GM18909 (cell line): Measurements from ENCODE around the gene MARK2.

Experiments
- ATAC-seq: cut with Tn5 transposase; IDR thresholded peaks from one replicate; pipeline ENCODE4 v1.9.1; 2021; ENCODE audit warnings: mild to moderate bottlenecking; ENCODE audit not compliant: unreplicated experiment, poor library complexity

Gene MARK2

DNA sequence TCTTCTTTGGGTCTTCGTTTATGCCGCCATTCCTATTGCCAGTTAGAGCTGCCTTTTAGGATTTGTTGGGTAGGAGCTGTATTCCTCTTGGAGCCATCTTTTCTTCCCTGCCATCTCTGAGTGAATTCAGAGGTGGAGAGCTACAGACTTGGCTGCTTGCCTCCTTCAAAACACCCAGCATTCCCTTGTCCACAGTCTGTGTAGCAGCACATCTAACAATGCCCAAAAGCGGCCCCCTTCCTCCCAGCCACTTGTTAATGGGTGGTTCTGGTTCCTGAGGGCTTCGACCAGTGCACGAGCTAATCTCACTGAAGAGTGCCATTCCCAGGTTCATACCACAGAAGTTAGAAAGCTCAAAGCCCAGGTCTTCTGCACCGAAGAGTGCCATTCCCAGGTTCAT, 37.7 kb downstream of the MARK2 start:
- ATAC-seq, result no peak

DNA sequence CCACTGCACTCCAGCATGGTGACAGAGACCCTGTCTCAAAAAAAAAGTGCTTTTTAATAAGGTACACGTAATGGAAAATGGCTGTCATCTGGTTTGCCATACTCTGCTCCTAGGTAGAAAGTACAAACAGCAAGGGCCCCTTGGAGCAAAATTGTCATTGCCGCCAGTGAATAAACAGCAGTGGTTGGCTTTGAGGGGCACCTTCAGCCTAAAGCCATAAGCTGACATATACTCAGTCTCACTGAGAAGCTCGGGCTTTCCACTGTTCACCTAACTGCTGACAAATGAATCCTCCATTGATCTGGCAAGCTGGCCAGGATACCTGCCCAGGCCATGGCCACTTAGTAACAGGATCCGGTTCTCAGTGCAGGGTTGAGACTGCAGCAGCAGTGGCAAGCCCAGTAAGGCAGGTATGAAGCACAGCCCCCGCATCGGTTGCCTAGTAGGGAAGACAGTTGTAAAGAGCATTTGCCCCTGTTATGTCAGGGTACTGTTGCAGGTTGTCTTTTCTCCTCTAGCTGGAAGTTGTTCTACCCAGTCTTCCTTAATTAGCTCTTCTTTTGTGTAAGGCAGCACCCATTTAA, 38.8 kb downstream of the MARK2 start:
- no peak for ATAC-seq

DNA sequence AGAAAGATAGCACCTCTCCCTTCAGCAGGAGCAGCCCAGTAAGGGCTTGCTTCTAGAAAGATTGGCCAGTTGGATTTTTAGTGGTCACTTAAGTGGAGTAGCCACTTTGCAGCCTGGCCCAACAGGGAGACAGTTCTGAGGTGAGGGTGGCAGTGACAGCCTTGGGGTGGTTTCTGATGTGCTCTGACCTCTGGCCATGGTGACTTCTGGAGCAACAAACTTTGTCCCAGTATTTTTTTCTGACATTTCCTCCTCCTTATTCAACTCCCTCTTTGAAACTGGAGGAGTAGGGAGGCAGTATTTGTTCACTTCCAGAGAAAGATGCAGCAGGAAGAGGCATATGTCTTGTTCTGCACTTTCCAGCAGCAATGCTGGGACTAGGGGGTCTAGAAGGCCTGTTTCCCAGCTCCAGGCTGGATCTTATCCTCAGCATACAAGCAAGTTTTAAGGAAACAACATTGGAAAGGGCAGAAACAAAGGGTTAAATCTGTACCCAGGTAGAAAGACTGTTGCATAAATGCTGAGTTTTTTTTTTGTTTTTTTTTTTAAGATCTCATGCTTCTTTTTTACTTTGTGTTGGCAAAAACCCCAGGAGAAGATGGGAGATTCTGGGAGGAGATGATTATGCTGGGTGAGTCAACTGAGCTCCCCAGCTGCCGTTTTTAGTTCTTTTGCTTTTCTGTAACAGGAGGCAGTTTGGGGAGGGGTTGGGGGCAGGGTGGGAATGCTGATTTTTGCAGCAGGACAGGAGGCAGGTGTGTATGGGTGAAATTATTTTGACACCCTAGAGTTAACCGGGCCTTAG, 40.9 kb downstream of the MARK2 start:
- no peak for ATAC-seq

DNA sequence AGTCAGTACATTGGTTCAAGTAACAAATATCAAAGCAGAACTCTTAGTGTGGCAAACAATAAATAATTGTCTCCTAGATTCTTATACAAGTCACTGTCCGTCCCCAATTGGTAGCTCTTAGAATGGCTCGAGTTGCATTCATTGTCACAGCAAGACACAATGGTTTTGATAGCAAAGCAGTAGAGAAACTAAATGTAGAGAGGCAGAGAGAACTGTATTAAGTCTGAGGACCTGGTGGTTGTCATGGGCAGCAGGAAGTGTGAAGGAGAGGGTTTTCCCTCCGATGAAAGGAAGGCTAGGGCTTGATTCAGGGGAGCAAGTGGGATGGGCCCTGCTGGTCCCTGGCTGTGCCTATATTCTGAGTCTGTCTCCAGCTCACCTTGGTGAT, 41.5 kb downstream of the MARK2 start:
- ATAC-seq, result no peak

DNA sequence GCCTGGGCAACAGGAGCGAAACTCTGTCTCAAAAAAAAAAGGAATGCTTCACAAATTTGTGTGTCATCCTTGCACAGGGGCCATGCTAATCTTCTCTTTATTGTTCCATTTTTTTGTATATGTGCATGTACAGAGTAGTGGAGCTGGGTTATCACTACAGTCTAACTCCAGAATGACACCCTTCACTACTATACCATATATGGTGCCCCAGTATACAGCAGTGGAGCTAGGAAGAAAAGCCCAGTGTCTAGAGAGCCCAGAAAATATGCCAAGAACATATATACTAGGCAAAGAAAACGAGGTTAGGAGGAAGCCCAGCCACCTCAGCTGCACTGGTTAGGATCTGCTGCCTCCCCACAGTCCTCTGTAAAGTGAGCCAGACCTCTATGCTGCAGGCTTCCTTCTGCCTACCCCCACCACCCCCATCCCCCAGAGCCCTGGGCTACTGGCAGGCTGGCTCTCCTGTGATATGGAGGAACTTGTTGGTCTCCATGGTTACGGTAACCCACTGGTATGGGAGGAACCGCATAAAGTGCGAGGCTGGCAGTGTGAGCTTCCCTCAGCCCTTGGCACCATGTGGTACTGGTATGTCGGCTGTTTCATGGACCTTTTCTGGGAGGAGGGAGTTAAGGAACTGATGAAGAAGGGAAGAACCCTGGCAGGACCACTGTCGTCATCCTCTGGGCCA, 43.8 kb downstream of the MARK2 start:
- ATAC-seq, result no peak

DNA sequence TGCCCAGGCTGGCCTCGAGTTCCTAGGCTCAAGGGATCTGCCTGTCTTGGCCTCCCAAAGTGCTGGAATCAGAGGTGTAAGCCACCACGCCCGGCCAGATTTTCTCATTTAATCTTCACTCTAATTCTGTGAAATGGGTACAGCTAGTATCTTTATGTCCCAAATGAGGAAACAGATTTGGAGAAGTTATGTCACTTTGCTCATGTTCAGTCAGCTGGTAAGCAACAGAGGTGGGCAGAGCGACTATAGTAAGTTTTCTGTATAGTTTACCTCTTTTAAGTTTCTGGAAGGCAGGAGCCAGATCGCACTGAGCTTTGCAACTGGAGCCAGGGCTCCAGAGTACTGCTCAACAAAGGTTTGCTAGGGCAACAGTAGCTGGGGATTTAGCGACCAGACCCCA, 44.9 kb downstream of the MARK2 start:
- ATAC-seq, result no peak

DNA sequence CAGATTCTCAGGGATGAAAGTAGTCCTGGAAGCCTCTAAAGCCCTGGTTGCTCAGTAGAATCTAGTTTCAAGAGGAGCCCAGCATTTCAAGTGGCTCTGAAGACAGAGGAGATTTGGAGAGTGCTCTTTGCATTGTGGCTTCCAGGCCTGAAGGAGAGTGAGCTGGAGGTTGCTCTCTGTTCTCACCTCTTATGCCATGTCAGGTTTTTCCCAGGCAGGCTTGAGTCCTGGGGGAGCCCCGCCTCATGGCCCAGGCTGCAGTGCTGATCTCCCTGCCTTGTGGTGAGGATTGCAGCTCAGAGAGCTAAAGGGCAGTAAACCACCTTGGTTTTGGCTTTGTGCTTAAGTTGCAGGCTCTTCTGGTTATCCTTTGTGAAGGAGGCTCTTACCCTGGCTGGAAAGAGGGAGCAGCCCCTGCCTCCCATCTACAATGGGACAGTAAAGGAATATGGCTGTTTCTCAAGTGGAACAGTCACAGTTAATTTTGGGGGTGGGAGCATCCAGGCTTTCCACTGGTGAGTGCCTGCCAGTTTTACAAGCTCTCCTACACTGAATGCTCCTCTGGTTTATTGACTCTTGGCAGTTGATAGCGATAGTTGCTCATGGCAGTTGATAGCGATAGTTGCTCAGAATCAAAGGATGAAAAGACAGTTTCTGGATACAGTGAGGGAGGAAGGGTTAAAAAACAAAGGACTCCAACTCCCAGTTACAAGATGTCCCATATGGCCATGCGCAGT, 45.5 kb downstream of the MARK2 start:
- ATAC-seq, result no peak

DNA sequence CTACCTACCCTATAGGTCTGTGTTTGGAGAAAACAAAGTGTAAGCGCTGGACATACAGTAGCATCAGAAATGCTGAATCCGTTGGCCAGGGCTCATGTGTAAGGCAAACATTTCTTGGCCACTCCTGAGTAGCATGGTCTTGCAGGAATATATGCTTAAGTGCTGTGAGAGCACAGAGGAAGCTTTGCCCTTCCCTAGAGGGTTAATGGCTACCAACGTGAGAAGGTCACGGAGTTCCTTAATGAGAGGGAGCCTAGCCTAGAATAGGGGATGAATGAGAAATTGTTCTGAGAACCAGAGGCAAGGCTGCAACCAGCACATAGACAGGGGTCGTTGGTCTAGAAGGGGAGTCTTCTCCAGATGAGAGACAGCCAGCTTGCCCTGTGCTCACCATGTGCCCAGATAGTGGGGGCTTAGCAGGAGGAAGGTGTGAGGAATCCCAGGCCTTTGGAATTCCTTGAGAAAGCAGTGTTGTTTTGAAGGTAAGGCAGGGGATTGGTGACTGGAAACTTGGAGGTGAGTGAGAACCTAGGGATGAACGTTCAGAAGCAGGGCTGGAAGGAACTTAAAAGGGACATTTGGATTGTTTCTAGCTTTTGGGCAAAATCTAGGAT, 48.6 kb downstream of the MARK2 start:
- ATAC-seq, result no peak

DNA sequence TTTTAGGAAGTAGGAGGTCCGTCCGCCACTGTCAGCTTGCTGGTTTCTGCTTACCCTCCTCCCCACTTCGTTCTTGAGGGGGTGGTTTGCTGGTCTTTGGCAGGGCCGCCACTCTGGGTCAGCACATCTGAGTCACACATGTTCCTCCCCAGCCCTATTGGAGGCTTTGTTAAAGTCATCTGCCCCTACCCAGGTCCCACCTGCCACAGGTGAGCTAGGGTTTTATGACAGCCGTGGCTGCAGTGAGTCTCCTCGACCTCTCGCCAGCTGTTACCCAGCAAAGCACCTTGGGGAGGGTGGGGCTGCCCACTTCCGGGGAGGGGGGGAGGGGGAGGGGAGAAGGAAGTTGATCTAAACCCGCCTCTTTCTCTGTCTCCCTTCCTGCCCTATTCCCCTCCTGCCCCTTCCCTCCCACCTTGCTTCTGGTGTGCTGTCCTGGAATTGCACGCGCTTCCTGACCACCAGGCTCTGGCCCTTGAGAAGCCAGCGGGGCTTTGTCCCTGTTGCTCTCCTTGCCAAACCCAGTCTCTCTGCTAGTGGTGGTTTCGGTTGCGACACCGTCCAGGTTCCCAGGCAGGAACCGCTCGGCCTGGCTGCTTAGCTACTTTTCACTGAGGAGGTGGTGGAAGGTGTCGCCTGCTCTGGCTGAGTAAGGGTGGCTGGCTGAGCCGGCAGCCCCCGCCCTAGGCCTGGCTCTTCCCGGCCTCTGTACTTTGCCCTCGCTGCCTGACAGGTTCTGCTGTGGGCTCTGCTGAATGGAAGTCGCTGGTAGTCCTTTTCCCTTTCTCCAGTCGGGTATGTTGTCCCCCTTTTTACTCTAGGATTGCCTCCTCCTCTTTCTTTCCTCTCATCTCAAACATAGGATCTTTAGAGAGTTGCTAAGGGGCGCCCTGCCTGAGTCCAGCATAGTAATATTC, 49.5 kb downstream of the MARK2 start:
- ATAC-seq, result peak; percentile 69

DNA sequence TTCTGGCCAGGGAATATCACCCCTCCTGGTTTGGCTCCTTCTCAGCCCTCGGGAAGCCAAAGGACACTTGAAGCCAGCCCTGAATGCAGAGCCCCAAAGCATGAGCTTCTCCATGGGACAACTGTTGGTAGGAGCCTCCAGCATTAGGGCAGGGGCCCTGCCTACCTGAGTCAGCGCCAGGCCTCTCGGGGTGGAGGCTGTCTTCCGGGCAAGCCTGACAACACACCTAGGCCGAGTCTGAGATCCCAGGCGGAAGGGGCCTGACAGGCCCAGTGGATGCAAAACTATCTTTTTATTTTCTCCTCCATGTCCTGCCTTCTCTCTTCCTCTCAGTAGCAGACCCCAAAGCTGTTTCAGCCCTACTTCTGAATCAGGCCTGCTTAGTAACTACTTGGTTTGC, 50.4 kb downstream of the MARK2 start:
- ATAC-seq, result no peak

DNA sequence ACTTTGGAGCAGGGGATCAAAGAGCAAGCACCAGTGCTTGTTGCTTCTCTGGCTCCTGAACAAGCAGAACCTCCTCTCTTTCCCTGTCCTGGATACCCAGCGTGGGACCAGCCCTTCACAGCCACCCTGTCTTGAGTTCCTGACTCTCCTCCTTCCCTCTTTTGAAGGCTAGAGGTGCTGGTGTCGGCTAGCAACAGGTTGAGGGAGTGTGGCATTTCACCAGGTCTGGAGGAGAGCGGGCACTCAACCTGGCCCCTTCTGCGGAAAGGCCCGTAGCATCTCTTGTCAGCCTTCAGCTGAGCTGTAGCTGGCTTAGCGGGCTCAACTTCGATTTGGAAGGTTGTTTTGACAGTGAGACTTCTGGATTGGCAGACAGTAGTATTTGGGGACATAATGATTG, 51.5 kb downstream of the MARK2 start:
- ATAC-seq, result no peak

DNA sequence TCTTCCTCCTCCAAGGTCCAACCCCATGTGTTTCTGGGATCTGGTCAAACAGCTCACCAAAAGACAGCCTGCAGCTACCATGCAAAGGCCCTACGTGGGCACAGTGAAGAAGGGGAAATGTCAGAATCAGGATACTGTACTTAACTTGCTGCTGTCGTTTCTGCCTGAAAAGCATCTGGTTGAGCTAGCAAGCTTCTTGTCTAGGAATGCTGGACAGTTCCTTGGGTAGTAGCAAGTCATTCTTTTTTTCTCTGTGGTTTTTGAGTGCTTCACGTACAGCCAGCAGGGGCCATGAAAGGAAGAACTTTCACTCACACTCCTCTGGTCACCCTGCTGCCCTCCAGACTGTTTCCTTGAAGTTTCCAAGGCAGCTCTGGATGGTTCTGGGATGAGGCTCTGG, 53.3 kb downstream of the MARK2 start:
- ATAC-seq, result no peak

DNA sequence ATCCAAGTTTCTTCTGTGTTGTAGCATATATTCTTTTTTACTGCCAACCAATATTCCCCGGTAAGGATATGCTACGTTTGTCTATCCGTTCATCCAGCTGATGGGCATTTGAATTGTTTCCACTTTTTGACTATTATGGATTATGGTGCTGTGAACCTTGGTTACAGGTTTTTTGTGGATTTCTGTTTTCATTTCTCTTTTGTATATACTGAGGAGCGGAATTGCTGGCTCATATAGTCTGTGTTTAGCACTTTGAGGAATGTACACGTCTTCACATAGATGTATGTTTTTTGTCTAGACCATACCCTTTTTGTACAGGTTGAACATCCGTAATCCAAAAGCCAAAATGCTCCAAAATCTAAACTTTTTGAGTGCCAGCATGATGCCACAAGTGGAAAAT, 54.4 kb downstream of the MARK2 start:
- no peak for ATAC-seq

DNA sequence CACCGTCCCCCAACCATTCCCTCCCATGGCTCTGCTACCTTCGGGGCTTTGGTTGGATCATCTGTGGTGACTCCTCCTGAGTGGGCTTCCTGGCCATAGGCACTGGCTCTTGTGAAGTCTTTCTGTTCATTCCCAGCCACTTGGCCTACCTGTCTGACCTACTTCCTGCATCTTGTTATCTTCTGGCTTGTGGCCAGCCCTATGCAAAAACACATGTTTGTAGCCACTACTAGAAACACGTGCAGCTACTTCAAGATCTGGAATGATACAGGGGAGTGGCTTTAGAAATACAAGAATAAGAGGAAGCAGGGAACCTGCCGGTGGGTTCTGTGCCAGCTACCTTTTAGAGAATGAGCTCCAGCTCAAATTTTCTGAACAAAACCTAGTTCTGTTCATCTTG, 57.2 kb downstream of the MARK2 start:
- no peak for ATAC-seq

DNA sequence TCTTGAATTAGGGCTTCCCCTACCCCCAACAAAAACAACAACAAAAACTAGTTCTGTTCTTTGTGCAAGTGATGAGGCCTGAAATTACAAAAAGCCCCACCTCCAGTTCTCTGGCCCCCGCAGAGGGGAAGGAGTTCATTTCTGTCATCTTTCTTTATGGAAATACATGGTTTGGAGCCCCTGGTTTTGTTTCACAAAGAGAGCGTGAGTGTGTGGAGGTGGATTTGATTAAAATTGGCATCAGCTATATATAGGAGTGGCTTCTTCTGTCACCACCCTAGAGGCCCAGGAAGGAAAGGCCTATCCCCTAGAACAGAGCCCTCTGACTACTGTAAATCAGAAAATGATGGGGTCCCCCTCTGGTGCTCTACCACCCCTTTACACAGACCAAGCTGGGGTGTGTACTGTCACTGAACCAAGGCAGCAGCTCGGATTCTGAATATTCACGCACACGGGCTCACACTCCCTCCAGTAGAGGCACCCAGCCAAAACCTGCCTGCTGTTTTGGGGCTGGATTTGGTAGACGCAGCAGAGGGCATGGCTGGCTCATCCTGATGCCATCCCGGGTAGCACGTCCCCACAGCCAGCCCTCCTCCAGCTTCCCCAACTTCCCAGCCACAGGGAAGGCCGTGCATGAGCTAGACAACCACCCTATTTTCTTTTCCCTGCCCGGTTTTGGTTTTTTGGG, 58.7 kb downstream of the MARK2 start:
- no peak for ATAC-seq

DNA sequence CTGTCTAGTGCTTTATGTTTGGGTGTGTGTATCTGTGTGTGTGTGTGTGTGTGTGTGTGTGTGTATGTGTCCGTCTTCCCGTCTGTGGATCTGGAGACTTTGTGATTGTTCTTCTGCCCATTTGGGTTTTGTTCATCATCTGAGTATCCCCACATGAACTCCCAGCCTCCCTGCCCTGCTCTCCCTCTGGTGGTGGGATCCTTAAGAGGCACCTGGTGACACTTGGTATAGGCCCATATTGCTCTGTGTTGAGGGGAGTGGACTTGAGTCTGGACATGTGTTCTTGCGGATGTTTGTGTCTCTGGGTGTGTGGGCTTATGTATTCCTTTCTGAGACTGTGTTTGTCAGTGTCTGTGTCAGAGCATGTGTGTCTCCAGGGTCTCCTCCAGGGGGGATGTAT, 62.8 kb downstream of the MARK2 start:
- ATAC-seq, result no peak

DNA sequence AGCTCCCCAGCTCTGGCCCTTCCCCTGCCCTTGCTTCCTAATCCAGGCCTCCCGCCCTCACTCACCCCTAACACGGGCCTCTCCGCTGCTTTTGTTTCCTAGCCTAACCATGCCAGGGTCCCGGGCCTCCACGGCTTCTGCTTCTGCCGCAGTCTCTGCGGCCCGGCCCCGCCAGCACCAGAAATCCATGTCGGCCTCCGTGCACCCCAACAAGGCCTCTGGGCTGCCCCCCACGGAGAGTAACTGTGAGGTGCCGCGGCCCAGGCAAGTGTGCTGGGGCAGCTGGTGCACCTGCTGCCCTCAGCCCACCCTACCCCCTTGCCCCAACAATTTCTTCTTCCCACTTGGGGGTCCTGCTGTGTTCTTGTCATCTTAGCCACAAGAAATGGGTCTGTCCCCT, 65.0 kb downstream of the MARK2 start:
- ATAC-seq, result no peak

DNA sequence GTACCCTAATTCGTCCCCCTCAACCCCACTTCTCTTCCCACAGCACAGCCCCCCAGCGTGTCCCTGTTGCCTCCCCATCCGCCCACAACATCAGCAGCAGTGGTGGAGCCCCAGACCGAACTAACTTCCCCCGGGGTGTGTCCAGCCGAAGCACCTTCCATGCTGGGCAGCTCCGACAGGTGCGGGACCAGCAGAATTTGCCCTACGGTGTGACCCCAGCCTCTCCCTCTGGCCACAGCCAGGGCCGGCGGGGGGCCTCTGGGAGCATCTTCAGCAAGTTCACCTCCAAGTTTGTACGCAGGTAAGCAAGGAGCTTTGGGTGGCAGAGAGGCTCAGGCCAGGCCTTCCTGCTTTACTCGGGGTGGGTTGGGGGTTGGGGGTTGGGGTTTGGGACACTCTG, 65.8 kb downstream of the MARK2 start:
- ATAC-seq, result no peak

DNA sequence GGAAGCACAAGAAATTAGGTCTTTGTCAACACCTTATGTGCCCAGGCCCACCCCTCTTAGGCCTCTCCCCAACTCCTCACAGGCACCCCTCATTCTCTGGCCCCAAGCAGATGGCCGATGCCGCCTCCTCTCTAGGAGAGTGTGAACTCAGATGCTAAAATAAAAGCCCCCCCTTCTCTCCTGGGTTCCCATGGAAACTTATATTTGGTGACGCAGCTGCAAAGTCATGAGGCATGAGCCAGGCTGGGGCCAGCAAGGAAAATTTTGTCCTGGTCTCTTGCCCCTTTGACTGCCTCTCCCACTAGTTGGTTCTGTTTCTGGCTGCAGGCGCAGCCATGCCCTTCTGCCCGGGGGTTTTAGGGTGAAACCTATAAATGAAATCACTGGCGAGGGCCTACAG, 66.3 kb downstream of the MARK2 start:
- no peak for ATAC-seq
